ENCODE measurements around the gene EEF1A2. TPM values are rescaled to one million over a fixed set of nuclear protein-coding genes. Genes with fewer than 3 reads are reported as not detected.
"Not testable (repeated sequence)": the region's sequence is repeated elsewhere in the genome, so short reads cannot be mapped to it uniquely, and the experiment has no call there.

The EEF1A2 gene
- total and polyA plus RNA-seq, 4 donors, result 79.9 to 690 (median 431) TPM

- peaks cover under 1% of the 10 kb centered on the region for H3K27me3 ChIP-seq (ENCODE audit: control insufficient read depth, insufficient read depth, low read length)
- DNase-seq (ENCODE audit: low read depth in 4 of 6, low spot score in 6 of 6), result no peak
- peaks cover 9% of the 10 kb centered on the region for H3K36me3 ChIP-seq (ENCODE audit: control insufficient read depth, insufficient read depth, low read length)
- peaks cover 39% of the 10 kb centered on the region for H3K4me1 ChIP-seq (ENCODE audit: control insufficient read depth, insufficient read depth, low read length)
- H3K27ac ChIP-seq (ENCODE audit: low read depth, low read length), result no peak overlapping the region
- H3K9me3 ChIP-seq (ENCODE audit: control insufficient read depth, insufficient read depth, low read length), result no peaks in the 10 kb centered on the region
- 50% methylated on average over 11 of the region's 11 CpGs for WGBS (ENCODE audit: insufficient coverage)
- H3K4me3 ChIP-seq (ENCODE audit: low read depth, low read length), result no peak overlapping the region
Measured at GRCh38 chr20:63482021-63482587, 16.8 kb downstream of the EEF1A2 start.

- H3K4me1 ChIP-seq (ENCODE audit: control insufficient read depth, insufficient read depth, low read length), result peaks cover 41% of the 10 kb centered on the region
- H3K9me3 ChIP-seq (ENCODE audit: control insufficient read depth, insufficient read depth, low read length), result no peaks in the 10 kb centered on the region
- DNase-seq (ENCODE audit: low read depth in 4 of 6, low spot score in 6 of 6), result no peak
- 72% methylated on average over 8 of the region's 12 CpGs for WGBS (ENCODE audit: insufficient coverage)
- peaks cover 5% of the 10 kb centered on the region for H3K36me3 ChIP-seq (ENCODE audit: control insufficient read depth, insufficient read depth, low read length)
- H3K27ac ChIP-seq (ENCODE audit: low read depth, low read length), result no peak overlapping the region
- H3K27me3 ChIP-seq (ENCODE audit: control insufficient read depth, insufficient read depth, low read length), result no peaks in the 10 kb centered on the region
- no peak overlapping the region for H3K4me3 ChIP-seq (ENCODE audit: low read depth, low read length)
Measured at GRCh38 chr20:63481503-63481902, 17.4 kb downstream of the EEF1A2 start.

- H3K27ac ChIP-seq (ENCODE audit: low read depth, low read length); H3K9me3 ChIP-seq (ENCODE audit: control insufficient read depth, insufficient read depth, low read length); H3K36me3 ChIP-seq (ENCODE audit: control insufficient read depth, insufficient read depth, low read length); DNase-seq (ENCODE audit: low read depth in 4 of 6, low spot score in 6 of 6); H3K4me3 ChIP-seq (ENCODE audit: low read depth, low read length): not testable (repeated sequence)
- WGBS (ENCODE audit: insufficient coverage), result 67% methylated on average over 28 of the region's 32 CpGs
- Histone ChIP-seq H3K27me3 (ENCODE audit: control insufficient read depth, insufficient read depth, low read length) (peaks cover 12% of the 10 kb centered on the region), H3K4me1 (ENCODE audit: control insufficient read depth, insufficient read depth, low read length) (peaks cover 47% of the 10 kb centered on the region)
Measured at GRCh38 chr20:63479695-63480419, 19.0 kb downstream of the EEF1A2 start.

- Histone ChIP-seq H3K4me3 (ENCODE audit: low read depth, low read length) (no peak overlapping the region), H3K27me3 (ENCODE audit: control insufficient read depth, insufficient read depth, low read length) (peaks cover 19% of the 10 kb centered on the region)
Measured at GRCh38 chr20:63478346-63479302, 20.3 kb downstream of the EEF1A2 start.

GRCh38 chr20:63477944-63478343 lies 20.9 kb downstream of the EEF1A2 start:
- no peak overlapping the region for H3K4me3 ChIP-seq (ENCODE audit: low read depth, low read length)
- H3K4me1 ChIP-seq (ENCODE audit: control insufficient read depth, insufficient read depth, low read length), result peaks cover 50% of the 10 kb centered on the region
- no peaks in the 10 kb centered on the region for H3K9me3 ChIP-seq (ENCODE audit: control insufficient read depth, insufficient read depth, low read length)
- H3K27me3 ChIP-seq (ENCODE audit: control insufficient read depth, insufficient read depth, low read length), result peaks cover 25% of the 10 kb centered on the region
- H3K36me3 ChIP-seq (ENCODE audit: control insufficient read depth, insufficient read depth, low read length), result peaks cover 2% of the 10 kb centered on the region
- DNase-seq (ENCODE audit: low read depth in 4 of 6, low spot score in 6 of 6), result no peak
- 76% methylated on average over 15 of the region's 17 CpGs for WGBS (ENCODE audit: insufficient coverage)
- no peak overlapping the region for H3K27ac ChIP-seq (ENCODE audit: low read depth, low read length)

More at GRCh38 chr20:63478346-63479302, 20.3 kb downstream of the EEF1A2 start:
- peaks cover 50% of the 10 kb centered on the region for H3K4me1 ChIP-seq (ENCODE audit: control insufficient read depth, insufficient read depth, low read length)
- H3K9me3 ChIP-seq (ENCODE audit: control insufficient read depth, insufficient read depth, low read length), result no peaks in the 10 kb centered on the region
- peaks cover 2% of the 10 kb centered on the region for H3K36me3 ChIP-seq (ENCODE audit: control insufficient read depth, insufficient read depth, low read length)
- DNase-seq (ENCODE audit: low read depth in 4 of 6, low spot score in 6 of 6), result no peak
- 89% methylated on average over 32 of the region's 34 CpGs for WGBS (ENCODE audit: insufficient coverage)
- no peak overlapping the region for H3K27ac ChIP-seq (ENCODE audit: low read depth, low read length)

- peaks cover 2% of the 10 kb centered on the region for H3K36me3 ChIP-seq (ENCODE audit: control insufficient read depth, insufficient read depth, low read length)
- H3K4me3 ChIP-seq (ENCODE audit: low read depth, low read length), result no peak overlapping the region
- H3K9me3 ChIP-seq (ENCODE audit: control insufficient read depth, insufficient read depth, low read length), result no peaks in the 10 kb centered on the region
- no peak for DNase-seq (ENCODE audit: low read depth in 4 of 6, low spot score in 6 of 6)
- 58% methylated on average over 16 of the region's 21 CpGs for WGBS (ENCODE audit: insufficient coverage)
- H3K27ac ChIP-seq (ENCODE audit: low read depth, low read length), result no peak overlapping the region
- peaks cover 43% of the 10 kb centered on the region for H3K4me1 ChIP-seq (ENCODE audit: control insufficient read depth, insufficient read depth, low read length)
- H3K27me3 ChIP-seq (ENCODE audit: control insufficient read depth, insufficient read depth, low read length), result peaks cover 25% of the 10 kb centered on the region
Measured at GRCh38 chr20:63477061-63477616, 21.7 kb downstream of the EEF1A2 start.

GRCh38 chr20:63475209-63475608 lies 23.7 kb downstream of the EEF1A2 start:
- Histone ChIP-seq H3K4me1 (ENCODE audit: control insufficient read depth, insufficient read depth, low read length) (peaks cover 45% of the 10 kb centered on the region), H3K27ac (ENCODE audit: low read depth, low read length) (no peak overlapping the region), H3K27me3 (ENCODE audit: control insufficient read depth, insufficient read depth, low read length) (peaks cover 25% of the 10 kb centered on the region), H3K4me3 (ENCODE audit: low read depth, low read length) (no peak overlapping the region), H3K9me3 (ENCODE audit: control insufficient read depth, insufficient read depth, low read length) (no peaks in the 10 kb centered on the region), H3K36me3 (ENCODE audit: control insufficient read depth, insufficient read depth, low read length) (peaks cover 3% of the 10 kb centered on the region)
- WGBS (ENCODE audit: insufficient coverage), result 30% methylated on average over 16 of the region's 16 CpGs
- DNase-seq (ENCODE audit: low read depth in 4 of 6, low spot score in 6 of 6), result no peak

GRCh38 chr20:63473555-63474449 lies 25.1 kb downstream of the EEF1A2 start:
- DNase-seq (ENCODE audit: low read depth in 4 of 6, low spot score in 6 of 6), result peak in 1 of 6 donors; percentile 78
- Histone ChIP-seq H3K4me3 (ENCODE audit: low read depth, low read length) (no peak overlapping the region), H3K27me3 (ENCODE audit: control insufficient read depth, insufficient read depth, low read length) (peaks cover 25% of the 10 kb centered on the region), H3K9me3 (ENCODE audit: control insufficient read depth, insufficient read depth, low read length) (no peaks in the 10 kb centered on the region), H3K4me1 (ENCODE audit: control insufficient read depth, insufficient read depth, low read length) (peaks cover 59% of the 10 kb centered on the region), H3K36me3 (ENCODE audit: control insufficient read depth, insufficient read depth, low read length) (peaks cover 17% of the 10 kb centered on the region), H3K27ac (ENCODE audit: low read depth, low read length) (no peak overlapping the region)
- 39% methylated on average over 30 of the region's 30 CpGs for WGBS (ENCODE audit: insufficient coverage)
